Measurements from ENCODE around the gene MPP2. TPM values are rescaled to one million over a fixed set of nuclear protein-coding genes. Genes with fewer than 3 reads are reported as not detected.
"Not testable (repeated sequence)": the region's sequence is repeated elsewhere in the genome, so short reads cannot be mapped to it uniquely, and the experiment has no call there.

MPP2 gene
- polyA plus RNA-seq, 3 donors: 0.61 to 3.3 (median 0.71) TPM

DNA sequence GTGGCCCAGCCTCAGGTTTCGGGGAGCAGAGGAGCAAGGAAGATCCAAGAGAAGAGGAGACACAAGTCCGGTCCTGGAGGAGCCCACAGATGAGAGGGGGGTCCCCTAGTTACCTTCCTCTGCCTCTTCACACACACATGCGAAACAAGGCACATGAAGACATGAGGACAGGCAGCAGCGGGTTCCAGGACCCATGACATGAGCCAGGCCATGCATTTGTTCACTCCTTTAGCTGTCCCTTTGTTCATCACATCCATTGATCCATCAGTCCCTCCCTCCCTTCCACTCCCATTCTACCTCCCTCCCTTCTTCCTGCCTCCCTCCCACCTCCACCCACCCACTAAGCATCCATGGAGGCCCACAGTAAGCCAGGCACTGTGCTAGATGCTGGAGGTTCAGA lies 25.6 kb upstream of the MPP2 start:
- no peak overlapping the region for H3K27ac ChIP-seq (ENCODE audit: low read depth, low read length)
- 92 to 97% (median 93%) methylated on average over 4 of the region's 4 CpGs for WGBS, 3 donors

DNA sequence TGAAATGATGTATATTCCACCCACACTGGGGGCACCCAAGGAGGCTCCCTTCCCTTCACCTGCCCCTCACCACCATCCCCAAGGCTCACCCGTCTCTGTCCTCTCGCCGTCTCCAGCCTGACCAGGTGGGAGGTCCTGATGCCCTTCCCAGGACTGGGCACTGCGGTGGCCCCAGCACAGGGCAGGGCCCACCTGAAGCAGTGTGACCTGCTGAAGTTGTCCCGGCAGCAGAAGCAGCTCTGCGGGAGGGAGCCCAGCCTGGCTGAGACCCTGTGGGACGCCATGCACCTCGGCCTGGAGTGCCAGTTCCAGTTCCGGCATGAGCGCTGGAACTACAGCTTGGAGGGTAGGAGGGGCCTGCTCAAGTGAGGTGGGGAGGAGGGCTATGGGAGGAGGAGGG lies 25.0 kb upstream of the MPP2 start:
- no peak overlapping the region for H3K27ac ChIP-seq (ENCODE audit: low read depth, low read length)
- WGBS, 3 donors: 89 to 98% (median 92%) methylated on average over 10 of the region's 10 CpGs

DNA sequence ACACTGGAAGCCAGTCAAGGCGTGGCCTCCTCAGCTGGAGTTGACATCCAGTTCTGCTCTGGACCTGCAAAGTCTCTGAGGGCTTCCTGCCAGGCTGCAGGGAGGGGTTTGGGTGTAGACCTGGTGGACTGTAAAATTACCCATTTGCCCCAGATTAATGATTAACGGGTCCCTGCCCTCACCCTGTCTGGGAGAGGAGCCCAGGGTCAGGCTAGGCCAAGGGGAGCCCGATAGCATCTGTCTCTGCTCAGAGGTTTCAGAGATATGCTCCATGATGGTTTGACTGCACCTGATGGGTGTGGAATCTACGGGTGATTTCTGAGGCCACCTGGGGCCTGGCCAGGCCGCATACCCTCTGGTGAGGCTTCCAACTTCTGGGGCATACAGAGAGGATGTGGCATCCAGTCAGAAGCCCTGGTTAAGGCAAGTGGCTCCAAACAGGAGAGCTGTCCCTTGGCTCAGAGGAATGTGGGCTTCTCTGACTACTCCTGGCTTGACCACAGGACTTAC lies 23.8 kb upstream of the MPP2 start:
- no peak overlapping the region for H3K27ac ChIP-seq (ENCODE audit: low read depth, low read length)
- WGBS, 3 donors: 26 to 89% (median 79%) methylated on average over 5 of the region's 5 CpGs

DNA sequence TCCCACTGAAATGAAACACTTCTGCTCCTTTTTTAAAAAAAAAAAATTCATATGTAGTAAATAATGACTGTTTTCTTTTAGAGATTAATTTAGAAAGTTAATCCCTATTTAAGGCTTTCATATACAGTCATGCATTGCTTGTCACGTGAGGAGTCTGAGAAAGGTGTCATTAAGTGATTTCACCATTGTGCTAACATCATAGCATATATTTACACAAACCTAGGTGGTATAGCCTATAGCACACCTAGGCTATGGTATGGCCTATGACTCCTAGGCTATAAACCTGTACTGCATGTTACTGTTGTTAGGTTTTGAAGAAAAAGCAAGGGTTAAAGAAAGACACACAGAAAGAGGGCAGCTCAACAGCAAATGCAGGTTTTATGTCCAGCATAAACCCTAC lies 21.3 kb upstream of the MPP2 start:
- WGBS, 3 donors: 64 to 97% (median 82%) methylated on average over 1 of the region's 1 CpG
- no peak overlapping the region for H3K27ac ChIP-seq (ENCODE audit: low read depth, low read length)

DNA sequence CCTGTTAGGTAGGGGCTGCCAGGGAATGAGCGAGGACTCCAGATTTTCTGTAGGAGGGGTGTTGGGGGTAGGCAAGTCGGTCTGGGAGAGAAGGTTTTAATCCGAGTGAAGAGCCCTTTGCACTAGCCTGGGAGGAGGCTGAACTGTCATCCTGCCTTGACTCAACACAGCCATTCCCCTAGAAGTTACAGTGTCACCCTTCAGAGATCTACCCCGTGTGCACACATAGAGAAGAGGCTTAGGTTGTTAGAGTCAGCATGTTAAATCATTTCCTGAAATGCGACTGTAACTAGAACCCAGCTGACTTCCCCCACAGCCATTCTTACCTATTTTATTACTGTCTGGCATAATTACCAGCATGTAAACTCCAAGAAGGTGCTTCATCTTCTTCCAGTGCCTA lies 20.6 kb upstream of the MPP2 start:
- H3K27ac ChIP-seq (ENCODE audit: low read depth, low read length): not testable (repeated sequence)
- 11 to 66% (median 19%) methylated on average over 5 of the region's 5 CpGs for WGBS, 3 donors

DNA sequence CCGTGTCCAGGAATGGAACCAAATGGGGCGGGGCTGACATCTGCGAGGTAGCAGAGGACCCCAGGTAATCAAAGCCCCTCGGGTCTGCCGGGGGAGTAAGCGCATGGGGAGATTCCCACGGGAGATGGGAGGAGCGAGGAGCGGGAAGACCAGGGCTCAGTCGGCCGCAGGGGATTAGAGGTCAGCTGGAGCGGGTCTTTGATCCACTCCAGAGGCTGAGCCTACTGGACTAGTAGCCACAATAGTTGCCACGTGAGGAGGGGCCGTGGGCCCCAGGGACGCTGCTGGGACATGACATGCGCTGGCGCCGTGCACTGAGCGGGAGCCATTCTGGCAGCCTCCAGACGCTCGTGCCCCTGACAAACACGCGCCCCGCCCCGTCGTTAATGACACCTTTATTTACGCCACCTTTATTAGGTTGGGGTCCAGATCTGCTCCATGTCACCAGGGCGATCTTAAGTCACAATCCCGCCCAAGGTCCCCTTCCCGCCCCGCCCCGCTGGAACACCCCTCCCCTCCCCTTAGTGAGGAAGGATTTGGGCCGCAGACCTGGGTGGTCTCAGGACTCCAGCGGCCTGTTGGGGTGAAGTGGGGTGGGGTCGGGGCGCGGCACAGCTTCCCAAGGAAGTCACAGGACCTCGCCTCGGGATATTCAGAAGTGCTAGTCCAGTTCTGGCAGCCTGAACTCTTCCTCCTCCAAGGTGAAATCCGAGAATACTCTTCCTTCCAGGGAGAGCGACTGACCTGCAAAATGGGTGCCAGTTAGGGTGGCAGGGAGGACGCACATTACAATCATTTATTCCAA lies 19.9 kb upstream of the MPP2 start:
- WGBS, 3 donors: 3 to 6% (median 5%) methylated on average over 42 of the region's 42 CpGs
- no peak overlapping the region for H3K27ac ChIP-seq (ENCODE audit: low read depth, low read length)

DNA sequence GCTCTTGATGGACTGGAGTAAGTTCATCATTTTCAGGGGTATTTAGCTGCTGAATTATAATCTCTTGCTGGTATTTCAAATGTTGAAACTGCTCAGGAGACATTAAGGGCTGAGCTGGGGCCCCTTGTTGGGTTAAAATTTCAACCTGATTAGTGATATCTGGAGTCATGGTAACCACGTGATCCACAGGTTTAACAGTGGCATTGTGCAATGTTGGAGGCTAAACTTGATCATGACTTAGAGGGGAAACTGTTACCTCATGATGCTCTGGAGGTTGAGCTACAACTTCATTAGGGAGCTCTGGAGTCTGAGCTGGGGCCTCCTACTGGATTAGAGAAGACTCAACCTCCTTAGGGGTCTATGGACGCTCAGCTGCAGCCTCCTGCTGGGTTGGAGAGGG lies 17.2 kb upstream of the MPP2 start:
- H3K27ac ChIP-seq (ENCODE audit: low read depth, low read length): no peak overlapping the region
- WGBS, 3 donors: 65 to 76% (median 68%) methylated on average over 2 of the region's 2 CpGs

DNA sequence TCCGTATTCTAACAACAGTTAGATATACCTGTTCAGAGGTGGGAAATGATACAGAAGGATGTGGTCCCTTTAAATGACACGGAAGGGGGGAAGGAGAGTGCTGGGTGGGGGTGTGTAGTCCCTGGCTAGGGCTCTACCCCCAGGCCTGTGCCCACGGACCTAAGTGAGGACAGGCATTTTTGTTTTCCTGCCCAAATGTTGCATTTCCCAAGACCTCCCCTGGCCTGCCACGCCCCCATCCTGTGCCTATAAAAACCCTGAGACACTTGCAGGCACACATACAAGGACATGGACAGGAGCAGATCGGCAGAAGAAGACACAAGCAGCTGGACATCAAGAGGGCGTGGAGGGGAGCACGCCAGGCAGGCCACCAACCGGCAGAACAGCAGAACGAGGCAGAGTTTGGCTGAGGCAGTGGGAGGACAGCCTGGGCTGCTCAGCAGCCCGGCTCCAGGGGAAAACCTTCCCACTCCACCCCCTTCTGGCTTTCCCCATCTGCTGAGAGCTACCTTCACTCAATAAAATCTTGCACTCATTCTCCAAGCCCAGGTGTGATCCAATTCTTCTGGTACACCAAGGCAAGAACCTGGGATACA lies 13.3 kb upstream of the MPP2 start:
- WGBS, 3 donors: 45 to 75% (median 72%) methylated on average over 10 of the region's 10 CpGs

DNA sequence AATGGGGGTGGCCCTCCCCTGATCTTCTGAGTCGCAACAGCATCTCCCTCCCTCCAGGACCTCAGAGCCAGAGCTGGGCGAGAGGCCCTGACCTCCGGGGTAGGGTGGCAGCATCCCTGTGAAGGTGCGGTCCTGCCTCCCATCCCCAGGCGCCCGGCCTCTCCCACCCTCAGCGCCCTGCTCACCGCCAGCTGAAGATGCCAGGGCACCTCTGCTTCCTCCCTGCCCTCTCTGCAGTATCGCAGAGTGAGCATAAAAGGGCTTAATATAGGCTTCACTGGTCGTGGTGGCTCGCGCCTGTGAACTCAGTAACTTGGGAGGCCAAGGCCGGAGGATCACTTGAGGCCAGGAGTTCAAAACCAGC lies 10.7 kb upstream of the MPP2 start:
- WGBS, 3 donors: 57 to 61% (median 57%) methylated on average over 13 of the region's 13 CpGs
- no peak overlapping the region for H3K27ac ChIP-seq (ENCODE audit: low read depth, low read length)

More for the DNA sequence above, 13.3 kb upstream of the MPP2 start:
- no peak overlapping the region for H3K27ac ChIP-seq (ENCODE audit: low read depth, low read length)

DNA sequence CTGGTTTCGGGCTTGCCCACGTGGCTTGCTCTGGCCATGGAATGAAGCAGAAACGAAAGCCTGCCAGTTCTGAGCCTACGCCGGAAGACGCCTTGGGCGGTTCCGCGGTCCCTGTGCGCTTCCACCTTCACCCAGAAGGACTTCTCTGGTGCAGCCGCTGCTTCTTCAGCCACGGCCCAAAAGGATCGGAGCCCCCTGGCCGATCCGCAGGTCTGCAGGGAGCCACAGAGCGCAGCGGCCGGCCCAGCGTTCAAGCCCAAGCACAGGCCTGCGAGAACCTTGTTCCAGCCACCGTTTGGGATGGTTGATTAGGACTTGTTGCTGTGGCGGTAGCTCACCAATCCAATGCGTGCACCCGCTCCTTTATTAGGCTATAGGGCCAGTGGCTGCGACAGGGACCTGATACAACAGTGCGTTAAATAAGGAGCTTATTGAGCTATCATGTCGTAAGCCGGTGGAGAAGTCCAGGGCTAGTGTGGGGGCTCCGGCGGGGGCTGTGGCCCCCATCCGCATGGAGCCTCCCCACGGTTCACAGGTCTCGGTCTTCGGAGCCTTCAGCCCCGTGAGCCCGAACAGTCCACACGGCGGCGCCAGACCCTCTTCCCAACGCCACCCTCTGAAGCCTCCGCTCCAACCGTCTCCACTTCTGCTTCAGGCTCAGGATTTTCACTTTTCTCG lies 10.2 kb upstream of the MPP2 start:
- 6 to 26% (median 7%) methylated on average over 40 to 43 of the region's 43 CpGs for WGBS, 3 donors
- no peak overlapping the region for H3K27ac ChIP-seq (ENCODE audit: low read depth, low read length)

DNA sequence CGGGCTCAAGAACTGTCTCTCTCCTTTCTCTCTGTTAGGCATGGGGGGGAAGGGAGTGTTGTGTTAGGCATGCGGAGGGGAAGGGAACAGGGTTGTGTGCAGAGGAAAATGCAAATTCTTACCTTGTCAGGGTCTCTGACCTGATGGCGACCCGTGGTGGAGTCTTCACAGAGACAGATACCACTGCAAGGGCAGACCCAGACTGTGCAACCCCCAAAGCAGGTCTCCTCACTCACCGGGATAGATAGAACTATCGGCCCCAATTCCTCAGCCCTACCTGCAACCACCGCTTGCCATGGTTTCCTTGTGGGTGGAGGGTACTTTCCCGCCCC lies 9.6 kb upstream of the MPP2 start:
- H3K27ac ChIP-seq (ENCODE audit: low read depth, low read length): no peak overlapping the region
- WGBS, 3 donors: 59 to 81% (median 64%) methylated on average over 8 of the region's 8 CpGs

DNA sequence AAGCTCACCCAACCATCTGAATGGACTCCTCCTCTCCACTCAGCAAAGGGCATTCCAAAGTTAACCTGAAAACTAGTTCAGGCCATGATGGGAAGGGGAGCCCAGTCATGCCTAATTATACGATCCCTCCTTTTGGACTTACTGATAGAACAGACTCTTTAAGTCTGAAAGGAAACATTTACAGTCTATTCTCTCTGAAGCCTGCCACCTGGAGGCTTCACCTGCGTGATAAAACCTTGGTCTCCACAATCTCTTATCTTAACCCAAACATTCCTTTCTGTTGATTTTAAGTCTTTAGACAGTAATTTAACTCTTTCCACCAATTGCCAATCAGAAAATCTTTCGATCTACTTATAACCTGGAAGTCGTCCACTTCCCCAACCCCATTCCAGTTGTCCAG lies 9.0 kb upstream of the MPP2 start:
- no peak overlapping the region for H3K27ac ChIP-seq (ENCODE audit: low read depth, low read length)
- WGBS, 3 donors: 41 to 85% (median 80%) methylated on average over 4 of the region's 4 CpGs

DNA sequence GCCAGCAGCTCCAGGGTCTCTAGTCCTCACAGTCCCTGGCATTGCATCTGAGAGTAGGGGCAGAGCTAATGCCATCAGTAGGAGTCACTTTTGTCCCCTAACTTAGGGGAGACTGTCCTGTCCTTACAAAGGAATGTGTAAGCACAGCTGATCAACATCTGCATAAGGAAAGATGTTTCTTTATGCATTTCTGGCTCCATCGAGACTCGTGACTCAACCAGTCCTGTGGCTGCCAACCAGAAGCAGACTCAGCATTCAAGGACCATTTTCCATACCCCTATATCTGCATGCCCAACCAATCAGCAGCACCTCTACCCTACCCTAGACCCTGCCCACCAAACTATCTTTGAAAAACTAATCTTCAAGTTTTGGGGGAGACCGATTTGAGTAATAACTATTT lies 8.2 kb upstream of the MPP2 start:
- WGBS, 3 donors: 84 to 87% (median 85%) methylated on average over 3 of the region's 3 CpGs
- no peak overlapping the region for H3K27ac ChIP-seq (ENCODE audit: low read depth, low read length)

DNA sequence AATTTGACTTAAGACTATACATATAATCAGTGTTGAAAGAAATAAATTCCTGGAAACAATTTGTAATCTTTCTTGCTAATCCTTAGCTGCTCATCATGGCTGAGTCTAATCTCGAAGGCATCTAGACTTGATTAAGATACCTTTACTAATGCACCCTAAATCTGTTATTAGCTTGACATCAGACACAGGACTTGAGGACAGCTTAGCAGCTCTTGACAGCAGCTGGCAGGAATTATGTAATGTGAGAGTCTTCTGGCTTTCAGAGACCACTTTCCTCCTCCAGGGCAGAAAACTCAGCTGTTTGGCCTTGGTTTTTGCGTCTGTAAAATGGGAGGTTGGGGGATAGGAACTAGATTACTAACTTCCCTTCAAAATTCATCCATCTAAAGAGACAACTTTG lies 7.1 kb upstream of the MPP2 start:
- 65 to 80% (median 66%) methylated on average over 2 of the region's 2 CpGs for WGBS, 3 donors

DNA sequence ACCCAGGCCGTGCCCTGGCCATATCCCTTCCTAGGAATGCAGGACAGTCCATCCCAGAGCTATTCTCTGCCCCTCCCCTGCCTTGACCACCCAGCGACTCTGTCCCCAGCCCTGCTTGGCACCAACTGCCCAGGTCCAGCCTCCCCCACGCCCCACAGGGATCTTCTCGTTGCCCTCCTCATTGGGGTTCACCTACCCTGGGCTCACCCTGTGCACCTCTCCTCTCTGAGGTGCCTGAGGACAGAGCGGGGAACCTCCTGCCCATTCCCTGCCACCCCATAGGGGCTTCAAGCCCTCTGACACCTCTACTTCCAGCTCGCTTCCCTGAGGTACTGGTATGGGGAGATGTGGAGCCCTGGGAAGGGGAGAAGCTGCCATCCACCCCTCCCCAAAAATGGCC lies 6.2 kb upstream of the MPP2 start:
- H3K27ac ChIP-seq (ENCODE audit: low read depth, low read length): no peak overlapping the region
- 76 to 85% (median 78%) methylated on average over 5 to 6 of the region's 6 CpGs for WGBS, 3 donors

More for the DNA sequence above, 7.1 kb upstream of the MPP2 start:
- no peak overlapping the region for H3K27ac ChIP-seq (ENCODE audit: low read depth, low read length)

DNA sequence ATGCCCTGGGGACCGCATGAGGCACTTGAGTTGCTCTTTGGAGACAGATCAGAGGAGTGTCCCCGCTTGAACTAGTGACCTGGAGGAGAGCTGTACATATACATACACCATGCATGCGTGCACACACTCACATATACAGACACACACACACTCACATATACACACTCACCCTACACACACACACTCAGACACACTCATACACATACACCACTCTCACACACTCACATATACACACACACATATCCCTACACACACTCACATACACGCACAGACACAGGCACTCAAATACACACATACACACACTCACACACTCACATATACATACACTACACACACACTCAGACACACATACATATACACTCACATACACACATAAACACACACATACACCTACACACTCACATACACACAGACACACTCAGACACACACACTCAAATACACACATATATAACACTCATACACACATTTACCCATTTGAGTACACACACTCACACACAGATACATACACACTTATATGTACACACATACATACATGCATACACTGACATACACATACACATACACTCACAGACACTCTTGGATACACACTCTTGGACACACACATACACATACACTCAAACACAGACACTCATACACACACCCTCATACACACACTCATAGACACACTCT lies 5.4 kb upstream of the MPP2 start:
- WGBS, 3 donors: 62 to 70% (median 66%) methylated on average over 4 of the region's 4 CpGs

DNA sequence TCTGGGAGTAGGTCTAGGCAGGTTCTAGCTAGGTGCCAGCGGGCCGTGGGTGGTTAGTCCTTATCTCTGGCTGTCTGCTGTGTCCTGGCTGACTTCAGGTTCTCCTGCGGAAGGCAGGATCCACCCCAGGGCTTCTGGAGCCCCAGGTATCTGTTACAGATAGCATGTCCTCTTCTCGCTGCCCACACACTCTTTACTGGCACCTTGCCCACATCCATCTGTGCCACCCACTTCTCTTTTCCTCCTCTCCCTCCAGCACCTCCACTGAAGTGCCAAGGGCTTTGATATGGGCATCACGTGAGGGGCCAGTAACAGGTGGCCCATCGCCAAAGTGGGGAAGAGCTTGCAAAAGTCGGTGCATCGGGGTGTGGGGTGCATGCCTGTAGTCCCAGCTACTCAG lies 4.6 kb upstream of the MPP2 start:
- no peak overlapping the region for H3K27ac ChIP-seq (ENCODE audit: low read depth, low read length)
- WGBS, 3 donors: 32 to 62% (median 54%) methylated on average over 8 of the region's 8 CpGs

More for the DNA sequence above, 5.4 kb upstream of the MPP2 start:
- H3K27ac ChIP-seq (ENCODE audit: low read depth, low read length): no peak overlapping the region

DNA sequence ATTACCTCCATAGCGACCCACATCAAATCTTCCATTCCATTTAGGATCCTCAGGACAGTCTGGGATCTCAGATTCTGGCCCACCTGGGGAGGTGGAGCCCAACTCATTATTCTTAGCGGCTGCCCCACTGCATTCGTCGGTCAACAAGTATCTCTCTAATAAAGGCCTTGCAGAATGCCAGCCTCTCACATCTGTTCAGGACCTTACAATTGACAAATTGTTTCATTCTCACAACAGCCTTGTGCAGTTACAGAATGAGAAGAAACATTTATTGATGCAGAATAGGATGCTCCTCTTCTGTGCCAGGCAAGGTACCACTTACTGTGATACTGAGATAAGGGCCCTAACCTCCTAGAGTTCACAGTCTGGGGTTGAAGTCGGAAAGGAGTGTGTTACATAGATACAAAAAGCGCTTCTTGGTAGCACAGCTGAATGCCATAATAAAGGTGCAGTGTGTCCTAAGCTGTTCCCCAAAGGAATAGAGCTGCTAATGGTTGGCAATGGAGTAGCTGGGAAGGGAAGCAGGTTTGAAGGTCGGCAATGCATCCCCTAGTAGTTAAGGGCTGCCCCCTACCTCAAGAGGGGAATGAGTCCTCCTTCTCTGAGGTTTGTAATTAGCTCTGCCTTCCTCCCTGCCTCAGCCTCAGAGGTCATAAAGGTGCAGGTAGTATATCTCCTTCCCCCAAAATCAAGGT lies 2.3 kb upstream of the MPP2 start:
- H3K27ac ChIP-seq (ENCODE audit: low read depth, low read length): no peak overlapping the region
- WGBS, 3 donors: 56 to 72% (median 68%) methylated on average over 7 of the region's 7 CpGs

Measured in adipose tissue (tissue), 3 donors.